HEK293 (cell line): ENCODE data around the gene YIPF2.

Experiments used
- CTCF ChIA-PET: fragments of 350-600 bp; formaldehyde crosslinking; extraction: SDS; loops from one replicate; lab custom pipeline; 2021; ENCODE audit warnings: antibody characterized with exemption; lab: Yijun Ruan, JAX
- POLR2A ChIA-PET: fragments of 300-600 bp; formaldehyde crosslinking; extraction: SDS; loops from one replicate; lab custom pipeline; 2020; ENCODE audit warnings: antibody characterized with exemption, inconsistent platforms; lab: Yijun Ruan, JAX
- H3K27ac ChIP-seq: fragments of 200-500 bp; sonication (Bioruptor generic); 2 replicates; pipeline ENCODE4 v1.5.1; 2014; ENCODE audit warnings: low read depth, low read length, control low read depth, inconsistent platforms; ENCODE audit errors: extremely low read depth
- H3K36me3 ChIP-seq, 2 experiments: fragments of 200-500 bp in 1 of 2; sonication (Bioruptor generic) in 1 of 2; 1 replicate in 1 of 2; 2 replicates in 1 of 2; pipeline ENCODE4 v1.5.1; 2014 to 2017; ENCODE audit warnings: inconsistent platforms in 2 of 2, low read length in 2 of 2; ENCODE audit not compliant: control insufficient read depth in 2 of 2, insufficient read depth in 1 of 2
- H3K4me1 ChIP-seq: fragments of 200-500 bp; sonication (Bioruptor generic); 2 replicates; pipeline ENCODE4 v1.5.1; 2014; ENCODE audit warnings: mild to moderate bottlenecking, low read length, inconsistent platforms; ENCODE audit not compliant: control insufficient read depth, insufficient read depth
- H3K4me3 ChIP-seq: 2 replicates; pipeline ENCODE4 v1.5.1; 2011; ENCODE audit warnings: low read depth, mild to moderate bottlenecking, control low read depth, low read length, moderate library complexity
- H3K9me3 ChIP-seq: fragments of 200-500 bp; sonication (Bioruptor generic); 2 replicates; pipeline ENCODE4 v1.5.1; 2014; ENCODE audit warnings: low read depth, low read length, inconsistent platforms; ENCODE audit not compliant: control insufficient read depth, insufficient read depth
- CTCF ChIP-seq: fragments of 450-650 bp; formaldehyde crosslinking; IDR thresholded peaks from 2 replicates; pipeline ENCODE4 v1.5.1; 2016; ENCODE audit warnings: missing biosample characterization, missing genetic modification characterization
- EGR2 ChIP-seq: fragments of 450-650 bp; formaldehyde crosslinking; IDR thresholded peaks from 2 replicates; pipeline ENCODE4 v1.5.1; 2016; ENCODE audit warnings: low read depth, missing biosample characterization, missing genetic modification characterization
- KLF1 ChIP-seq: fragments of 450-650 bp; formaldehyde crosslinking; IDR thresholded peaks from 2 replicates; pipeline ENCODE4 v1.5.1; 2016; ENCODE audit warnings: missing biosample characterization, missing genetic modification characterization
- KLF17 ChIP-seq: fragments of 450-650 bp; formaldehyde crosslinking; IDR thresholded peaks from 2 replicates; pipeline ENCODE4 v1.5.1; 2016; ENCODE audit warnings: missing biosample characterization, missing genetic modification characterization
- SCRT2 ChIP-seq: fragments of 450-650 bp; formaldehyde crosslinking; IDR thresholded peaks from 2 replicates; pipeline ENCODE4 v1.5.1; 2016; ENCODE audit warnings: missing biosample characterization, missing genetic modification characterization
- SP3 ChIP-seq: fragments of 450-650 bp; formaldehyde crosslinking; IDR thresholded peaks from 2 replicates; pipeline ENCODE4 v1.5.1; 2016; ENCODE audit warnings: missing biosample characterization, missing genetic modification characterization
- TCF7L2 ChIP-seq: IDR thresholded peaks from 2 replicates; pipeline ENCODE4 v1.6.1; 2011; ENCODE audit warnings: low read depth, mild to moderate bottlenecking, inconsistent platforms, low read length, moderate library complexity, borderline replicate concordance
- ZBTB11 ChIP-seq: fragments of 450-650 bp; formaldehyde crosslinking; conservative IDR thresholded peaks from 2 replicates; pipeline ENCODE4 v1.5.1; 2016; ENCODE audit warnings: low read depth, missing biosample characterization, missing genetic modification characterization
- ZBTB21 ChIP-seq: fragments of 450-650 bp; formaldehyde crosslinking; IDR thresholded peaks from 2 replicates; pipeline ENCODE4 v1.5.1; 2017; ENCODE audit warnings: missing biosample characterization, missing genetic modification characterization
- ZBTB48 ChIP-seq: fragments of 450-650 bp; formaldehyde crosslinking; IDR thresholded peaks from 2 replicates; pipeline ENCODE4 v1.5.1; 2016; ENCODE audit warnings: missing biosample characterization, missing genetic modification characterization
- ZBTB49 ChIP-seq: fragments of 450-650 bp; formaldehyde crosslinking; IDR thresholded peaks from 2 replicates; pipeline ENCODE4 v1.5.1; 2016; ENCODE audit warnings: missing biosample characterization, missing genetic modification characterization, low read depth
- ZBTB8A ChIP-seq: fragments of 450-650 bp; formaldehyde crosslinking; IDR thresholded peaks from 2 replicates; pipeline ENCODE4 v1.5.1; 2016; ENCODE audit warnings: missing biosample characterization, missing genetic modification characterization
- ZFHX2 ChIP-seq: fragments of 450-650 bp; formaldehyde crosslinking; conservative IDR thresholded peaks from 2 replicates; pipeline ENCODE4 v1.5.1; 2016; ENCODE audit warnings: missing biosample characterization, missing genetic modification characterization
- ZNF10 ChIP-seq: fragments of 450-650 bp; formaldehyde crosslinking; IDR thresholded peaks from 2 replicates; pipeline ENCODE4 v1.5.1; 2017; ENCODE audit warnings: missing biosample characterization, missing genetic modification characterization
- ZNF121 ChIP-seq: fragments of 450-650 bp; formaldehyde crosslinking; IDR thresholded peaks from 2 replicates; pipeline ENCODE4 v1.5.1; 2016; ENCODE audit warnings: missing biosample characterization, missing genetic modification characterization
- ZNF16 ChIP-seq: fragments of 450-650 bp; formaldehyde crosslinking; IDR thresholded peaks from 2 replicates; pipeline ENCODE4 v1.5.1; 2016; ENCODE audit warnings: low read depth, missing biosample characterization, missing genetic modification characterization
- ZNF169 ChIP-seq: fragments of 450-650 bp; formaldehyde crosslinking; IDR thresholded peaks from 2 replicates; pipeline ENCODE4 v1.5.1; 2016; ENCODE audit warnings: missing biosample characterization, missing genetic modification characterization
- ZNF24 ChIP-seq: fragments of 450-650 bp; formaldehyde crosslinking; IDR thresholded peaks from 2 replicates; pipeline ENCODE4 v1.5.1; 2016; ENCODE audit warnings: missing biosample characterization, missing genetic modification characterization
- ZNF335 ChIP-seq: fragments of 450-650 bp; formaldehyde crosslinking; conservative IDR thresholded peaks from 2 replicates; pipeline ENCODE4 v1.5.1; 2016; ENCODE audit warnings: missing biosample characterization, missing genetic modification characterization
- ZNF391 ChIP-seq: fragments of 450-650 bp; formaldehyde crosslinking; IDR thresholded peaks from 2 replicates; pipeline ENCODE4 v1.5.1; 2016; ENCODE audit warnings: low read depth, missing biosample characterization, missing genetic modification characterization, borderline replicate concordance
- ZNF530 ChIP-seq: fragments of 450-650 bp; formaldehyde crosslinking; IDR thresholded peaks from 2 replicates; pipeline ENCODE4 v1.5.1; 2016; ENCODE audit warnings: low read depth, missing biosample characterization, missing genetic modification characterization
- ZNF571 ChIP-seq: fragments of 450-650 bp; formaldehyde crosslinking; IDR thresholded peaks from 2 replicates; pipeline ENCODE4 v1.5.0; 2017; ENCODE audit warnings: missing biosample characterization, missing genetic modification characterization
- ZNF585B ChIP-seq: fragments of 450-650 bp; formaldehyde crosslinking; IDR thresholded peaks from 2 replicates; pipeline ENCODE4 v1.5.1; 2016; ENCODE audit warnings: missing biosample characterization, missing genetic modification characterization
- ZNF843 ChIP-seq: fragments of 450-650 bp; formaldehyde crosslinking; IDR thresholded peaks from 2 replicates; pipeline ENCODE4 v1.5.1; 2016; ENCODE audit warnings: missing biosample characterization, missing genetic modification characterization
- ZSCAN5A ChIP-seq: fragments of 450-650 bp; formaldehyde crosslinking; IDR thresholded peaks from 2 replicates; pipeline ENCODE4 v1.5.1; 2016; ENCODE audit warnings: missing biosample characterization, missing genetic modification characterization

The YIPF2 gene

GRCh38 chr19:10887616-10888367, 40.6 kb downstream of the YIPF2 start (continued):
- no peak for TF ChIP-seq ZBTB49 (tag by site-specific recombination)
- TF ChIP-seq ZNF169 (tag by site-specific recombination): no peak
- TF ChIP-seq ZNF335 (tag by site-specific recombination): peak; percentile 44; the same call in 1 of the 2 replicates
- no peak for TF ChIP-seq KLF17 (tag by site-specific recombination)
- no peak for TF ChIP-seq ZNF530
- no peak for TF ChIP-seq ZSCAN5A (tag by site-specific recombination)
- no peak for TF ChIP-seq ZNF121 (tag by site-specific recombination)
- TF ChIP-seq ZBTB21 (tag by site-specific recombination): no peak
- no peak for TF ChIP-seq SCRT2 (tag by site-specific recombination)

- Histone ChIP-seq H3K4me3 (no peak overlapping the region), H3K27ac (no peak overlapping the region), H3K36me3 (no peaks in the 10 kb centered on the region), H3K4me1 (peaks cover 2% of the 10 kb centered on the region; the same call in 1 of the 2 replicates), H3K9me3 (no peaks in the 10 kb centered on the region)
- CTCF ChIA-PET: no interaction called here
- POLR2A ChIA-PET: interaction anchor here (0.6 kb wide), 2 partner anchors 36 to 453 kb away, joined by 4 read pairs; no protein-coding TSS in a partner anchor
- TF ChIP-seq ZNF843 (tag by site-specific recombination) (no peak), ZNF571 (tag by site-specific recombination) (no peak), ZNF391 (tag by site-specific recombination) (no peak), ZNF24 (tag by site-specific recombination) (no peak), ZBTB21 (tag by site-specific recombination) (no peak), SP3 (tag by site-specific recombination) (no peak), ZNF16 (tag by site-specific recombination) (no peak), KLF1 (tag by site-specific recombination) (no peak), ZBTB8A (0 out of 2 replicates have a peak, but pooled peaks have one; percentile 20), ZNF10 (tag by site-specific recombination) (no peak), CTCF (tag by site-specific recombination) (no peak), ZNF585B (tag by site-specific recombination) (no peak), ZNF335 (tag by site-specific recombination) (no peak), TCF7L2 (no peak), EGR2 (tag by site-specific recombination) (no peak), ZBTB48 (0 out of 2 replicates have a peak, but pooled peaks have one; percentile 20), ZBTB11 (tag by site-specific recombination) (no peak), ZFHX2 (no peak)
Measured at GRCh38 chr19:10885201-10886169, 43.0 kb downstream of the YIPF2 start.
